Measurements from ENCODE around the gene RBM39.

DNA sequence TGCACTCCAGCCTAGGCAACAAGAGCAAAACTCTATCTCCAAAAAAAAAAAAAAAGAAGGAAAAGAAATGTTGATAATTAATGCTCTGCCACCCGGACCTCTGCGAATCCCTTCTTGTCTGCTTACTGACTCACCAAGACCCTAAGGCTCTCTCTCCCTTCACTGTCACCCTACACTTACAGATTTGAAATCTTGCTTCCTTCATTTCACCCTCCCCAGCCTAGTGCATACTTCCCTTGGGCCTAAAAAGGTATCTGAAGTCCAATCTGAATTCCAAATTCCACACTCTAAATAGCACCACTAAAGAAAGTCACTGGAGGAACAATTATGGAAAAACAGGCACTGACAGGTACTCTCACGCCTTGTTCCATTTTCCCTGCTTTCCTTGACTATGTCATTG lies 20.4 kb upstream of the RBM39 start:
- TF ChIP-seq, protein P1, sequence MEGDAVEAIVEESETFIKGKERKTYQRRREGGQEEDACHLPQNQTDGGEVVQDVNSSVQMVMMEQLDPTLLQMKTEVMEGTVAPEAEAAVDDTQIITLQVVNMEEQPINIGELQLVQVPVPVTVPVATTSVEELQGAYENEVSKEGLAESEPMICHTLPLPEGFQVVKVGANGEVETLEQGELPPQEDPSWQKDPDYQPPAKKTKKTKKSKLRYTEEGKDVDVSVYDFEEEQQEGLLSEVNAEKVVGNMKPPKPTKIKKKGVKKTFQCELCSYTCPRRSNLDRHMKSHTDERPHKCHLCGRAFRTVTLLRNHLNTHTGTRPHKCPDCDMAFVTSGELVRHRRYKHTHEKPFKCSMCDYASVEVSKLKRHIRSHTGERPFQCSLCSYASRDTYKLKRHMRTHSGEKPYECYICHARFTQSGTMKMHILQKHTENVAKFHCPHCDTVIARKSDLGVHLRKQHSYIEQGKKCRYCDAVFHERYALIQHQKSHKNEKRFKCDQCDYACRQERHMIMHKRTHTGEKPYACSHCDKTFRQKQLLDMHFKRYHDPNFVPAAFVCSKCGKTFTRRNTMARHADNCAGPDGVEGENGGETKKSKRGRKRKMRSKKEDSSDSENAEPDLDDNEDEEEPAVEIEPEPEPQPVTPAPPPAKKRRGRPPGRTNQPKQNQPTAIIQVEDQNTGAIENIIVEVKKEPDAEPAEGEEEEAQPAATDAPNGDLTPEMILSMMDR (IDR thresholded peaks at IDR 0.05), result no peak
- no peak for TF ChIP-seq ZFX (IDR thresholded peaks at IDR 0.05; ENCODE audit: borderline replicate concordance)
